ENCODE results near the gene PSAT1. TPM values are rescaled to one million over a fixed set of nuclear protein-coding genes. Genes with fewer than 3 reads are reported as not detected.

The PSAT1 gene
- total and polyA plus RNA-seq, 3 donors from 2014 or later: 29.6 to 44.8 (median 39.9) TPM

GRCh38 chr9:78332381-78332780, 35.5 kb downstream of the PSAT1 start:
- Histone ChIP-seq H3K9me3 (no peaks in the 10 kb centered on the region), H3K4me3 (no peak overlapping the region), H3K27me3 (no peaks in the 10 kb centered on the region), H3K36me3 (ENCODE audit: low read depth, missing control alignments) (no peaks in the 10 kb centered on the region), H3K4me1 (no peaks in the 10 kb centered on the region), H3K27ac (no peak overlapping the region)
- TF ChIP-seq POLR2A (IDR thresholded peaks at IDR 0.05): no peak
- TF ChIP-seq CTCF (IDR thresholded peaks at IDR 0.05): no peak
- intact Hi-C loops (cut with DNase I; ENCODE audit: low total_unique reads): no loop called here
- no peak for DNase-seq
- WGBS, 2 donors: 73 to 76% methylated on average over 3 of the region's 3 CpGs

GRCh38 chr9:78348848-78349247, 51.9 kb downstream of the PSAT1 start:
- H3K27ac ChIP-seq: peak overlapping the region in 1 of 2 donors; percentile 65
- DNase-seq: no peak
- no peaks in the 10 kb centered on the region for H3K27me3 ChIP-seq
- no peak for TF ChIP-seq CTCF (IDR thresholded peaks at IDR 0.05)
- no peaks in the 10 kb centered on the region for H3K9me3 ChIP-seq
- WGBS, 2 donors: 92 to 96% methylated on average over 1 of the region's 1 CpG
- intact Hi-C loops (cut with DNase I; ENCODE audit: low total_unique reads): no loop called here
- H3K36me3 ChIP-seq (ENCODE audit: low read depth, missing control alignments): no peaks in the 10 kb centered on the region
- H3K4me1 ChIP-seq: no peaks in the 10 kb centered on the region
- H3K4me3 ChIP-seq: no peak overlapping the region

GRCh38 chr9:78351816-78352215, 54.9 kb downstream of the PSAT1 start:
- H3K4me1 ChIP-seq: no peaks in the 10 kb centered on the region
- 88 to 95% methylated on average over 2 of the region's 2 CpGs for WGBS, 2 donors
- H3K9me3 ChIP-seq: no peaks in the 10 kb centered on the region
- no peak overlapping the region for H3K4me3 ChIP-seq
- no peak for DNase-seq
- no peaks in the 10 kb centered on the region for H3K36me3 ChIP-seq (ENCODE audit: low read depth, missing control alignments)
- intact Hi-C loops (cut with DNase I; ENCODE audit: low total_unique reads): no loop called here
- H3K27ac ChIP-seq: no peak overlapping the region
- H3K27me3 ChIP-seq: no peaks in the 10 kb centered on the region
- TF ChIP-seq CTCF (IDR thresholded peaks at IDR 0.05) (no peak), POLR2A (IDR thresholded peaks at IDR 0.05) (no peak)

GRCh38 chr9:78354324-78354973, 57.5 kb downstream of the PSAT1 start:
- TF ChIP-seq CTCF (IDR thresholded peaks at IDR 0.05): no peak
- intact Hi-C loops (cut with DNase I; ENCODE audit: low total_unique reads): no loop called here
- Histone ChIP-seq H3K27ac (no peak overlapping the region), H3K4me3 (no peak overlapping the region), H3K27me3 (no peaks in the 10 kb centered on the region), H3K9me3 (no peaks in the 10 kb centered on the region), H3K4me1 (no peaks in the 10 kb centered on the region), H3K36me3 (ENCODE audit: low read depth, missing control alignments) (no peaks in the 10 kb centered on the region)
- DNase-seq: no peak

GRCh38 chr9:78354989-78355388, 58.1 kb downstream of the PSAT1 start:
- 59 to 71% methylated on average over 3 of the region's 3 CpGs for WGBS, 2 donors
- Histone ChIP-seq H3K4me1 (no peaks in the 10 kb centered on the region), H3K9me3 (no peaks in the 10 kb centered on the region), H3K27me3 (no peaks in the 10 kb centered on the region), H3K36me3 (ENCODE audit: low read depth, missing control alignments) (no peaks in the 10 kb centered on the region), H3K4me3 (no peak overlapping the region), H3K27ac (no peak overlapping the region)
- DNase-seq: no peak
- intact Hi-C loops (cut with DNase I; ENCODE audit: low total_unique reads): no loop called here
- TF ChIP-seq POLR2A (IDR thresholded peaks at IDR 0.05): no peak
- TF ChIP-seq CTCF (IDR thresholded peaks at IDR 0.05): no peak

All from testis (tissue), 3 donors.